CD14-positive monocyte (primary cell): ENCODE measurements around the gene MSANTD1. TPM values are rescaled to one million over a fixed set of nuclear protein-coding genes. Genes with fewer than 3 reads are reported as not detected.

Experiments
- DNase-seq, 3 donors: peaks; one replicate each; pipeline ENCODE4 v3.0.0-alpha.2; 2011 to 2022
- H2AFZ ChIP-seq: 2 replicates; pipeline ENCODE4 v1.6.0; 2012; ENCODE audit warnings: mild to moderate bottlenecking, low read depth, low read length, inconsistent platforms; ENCODE audit not compliant: insufficient read depth, poor library complexity, severe bottlenecking
- H3K27ac ChIP-seq, 2 donors: 1 replicate in 1 of 2; 2 replicates in 1 of 2; pipeline ENCODE4 v1.5.1; 2012 to 2013; ENCODE audit warnings: low read length in 2 of 2, control low read depth in 1 of 2, inconsistent platforms in 1 of 2, low read depth in 1 of 2, mild to moderate bottlenecking in 1 of 2
- H3K27me3 ChIP-seq, 2 donors: one replicate each; pipeline versions ENCODE4 v1.6.0 to v1.6.1; 2011 to 2013; ENCODE audit warnings: low read length in 2 of 2; ENCODE audit not compliant: control insufficient read depth in 2 of 2, insufficient read depth in 2 of 2
- H3K36me3 ChIP-seq, 2 donors: replicated peaks in 1 of 2; 1 replicate in 1 of 2; 2 replicates in 1 of 2; pipeline versions ENCODE4 v1.5.1 to v1.6.1; 2012 to 2013; ENCODE audit warnings: low read length in 2 of 2, control low read depth in 1 of 2, inconsistent platforms in 1 of 2, mild to moderate bottlenecking in 1 of 2; ENCODE audit not compliant: insufficient read depth in 2 of 2, control insufficient read depth in 1 of 2
- H3K4me1 ChIP-seq, 2 donors: 1 replicate in 1 of 2; 2 replicates in 1 of 2; pipeline versions ENCODE4 v1.5.1 to v1.6.1; 2012 to 2013; ENCODE audit warnings: low read length in 2 of 2, control low read depth in 1 of 2, inconsistent platforms in 1 of 2, mild to moderate bottlenecking in 1 of 2, moderate library complexity in 1 of 2; ENCODE audit not compliant: insufficient read depth in 2 of 2, control insufficient read depth in 1 of 2
- H3K4me2 ChIP-seq: replicated peaks from 2 replicates; pipeline ENCODE3; 2012; ENCODE audit warnings: low read length, moderate library complexity, mild to moderate bottlenecking; ENCODE audit not compliant: poor library complexity, severe bottlenecking; ENCODE audit errors: extremely low read depth
- H3K4me3 ChIP-seq, 3 experiments: fragments of 200-600 bp in 1 of 3; sonication (generic) in 1 of 3; replicated peaks in 1 of 3; 1 replicate in 2 of 3; 2 replicates in 1 of 3; pipeline ENCODE4 v1.5.1; 2011 to 2013; ENCODE audit warnings: low read length in 3 of 3, mild to moderate bottlenecking in 3 of 3, control low read depth in 2 of 3, low read depth in 2 of 3, inconsistent platforms in 1 of 3, moderate library complexity in 1 of 3
- H3K79me2 ChIP-seq: 2 replicates; pipeline ENCODE4 v1.6.0; 2012; ENCODE audit warnings: mild to moderate bottlenecking, control low read depth, inconsistent platforms, low read length, moderate library complexity; ENCODE audit not compliant: insufficient read depth
- H3K9ac ChIP-seq: 2 replicates; pipeline ENCODE4 v1.6.0; 2017; ENCODE audit warnings: low read length, mild to moderate bottlenecking; ENCODE audit not compliant: insufficient read depth, poor library complexity, severe bottlenecking
- H3K9me3 ChIP-seq, 2 donors: replicated peaks in 1 of 2; 1 replicate in 1 of 2; 2 replicates in 1 of 2; pipeline versions ENCODE4 v1.5.1 to v1.6.1; 2012 to 2013; ENCODE audit warnings: low read length in 2 of 2, control low read depth in 1 of 2; ENCODE audit not compliant: control insufficient read depth in 1 of 2, insufficient read depth in 1 of 2
- H4K20me1 ChIP-seq: 2 replicates; pipeline ENCODE4 v1.6.0; 2012; ENCODE audit warnings: mild to moderate bottlenecking, low read length, control low read depth, moderate library complexity; ENCODE audit not compliant: insufficient read depth
- H3K27ac Mint-ChIP-seq, 7 donors: one replicate each; pipeline ENCODE4 v1.8.0; 2020; ENCODE audit warnings: mild to moderate bottlenecking in 7 of 7, mixed read lengths in 7 of 7, moderate library complexity in 6 of 7, inconsistent platforms in 2 of 7
- H3K27me3 Mint-ChIP-seq, 3 donors: one replicate each; pipeline ENCODE4 v1.8.0; 2021 to 2022; ENCODE audit warnings: low read depth in 3 of 3, mild to moderate bottlenecking in 3 of 3, mixed read lengths in 3 of 3, moderate library complexity in 3 of 3, inconsistent platforms in 1 of 3
- H3K36me3 Mint-ChIP-seq, 2 donors: one replicate each; pipeline ENCODE4 v1.8.0; 2020; ENCODE audit warnings: mixed read lengths in 2 of 2, inconsistent platforms in 1 of 2, mild to moderate bottlenecking in 1 of 2
- H3K4me1 Mint-ChIP-seq: one replicate; pipeline ENCODE4 v1.8.0; 2020; ENCODE audit warnings: mild to moderate bottlenecking, mixed read lengths
- H3K4me3 Mint-ChIP-seq, 2 donors: one replicate each; pipeline ENCODE4 v1.8.0; 2020; ENCODE audit warnings: mild to moderate bottlenecking in 2 of 2, mixed read lengths in 2 of 2, moderate library complexity in 1 of 2
- H3K9me3 Mint-ChIP-seq, 7 donors: one replicate each; pipeline ENCODE4 v1.8.0; 2020 to 2022; ENCODE audit warnings: mixed read lengths in 7 of 7, mild to moderate bottlenecking in 6 of 7, moderate library complexity in 6 of 7, inconsistent platforms in 2 of 7
- CTCF ChIP-seq: fragments of 200-600 bp; IDR thresholded peaks from one replicate; pipeline ENCODE4 v1.8.0; 2022; ENCODE audit warnings: antibody characterized with exemption, mild to moderate bottlenecking
- WGBS: methylation state at CpG from one replicate; pipeline ENCODE4 v1.1.5; 2013; ENCODE audit warnings: missing lambda C conversion rate; ENCODE audit not compliant: insufficient coverage; 5-methylcytosine and 5-hydroxymethylcytosine counted together
- intact Hi-C, 2 donors: fragments of 100-400 bp; cut with micrococcal nuclease; formaldehyde crosslinking; loops; one replicate each; pipeline versions ENCODE4 v1.15.0 to v1.15.1; 2023
- polyA plus RNA-seq, 3 donors: library from polyadenylated mRNA; depleted of rRNA in 1 of 3; unstranded in 2 of 3; stranded (reverse) in 1 of 3; fragments of 300-500 nt in 2 of 3; fragments of >200 nt in 1 of 3; fragmentation: Illumina TruSeq in 2 of 3; gene quantifications; 1 replicate in 2 of 3; 2 replicates in 1 of 3; pipeline ENCODE4 v1.2.3, GENCODE V29; 2012 to 2021

MSANTD1 gene
- polyA plus RNA-seq, 3 donors = 0.52 TPM; not detected in 2

GRCh38 chr4:3280466-3280865 lies 31.5 kb downstream of the MSANTD1 start:
- Mint-ChIP-seq H3K27me3 (peaks cover 3 to 19% (median 11%) of the 10 kb centered on the region in 3 donors), H3K36me3 (peaks cover 3 to 5% of the 10 kb centered on the region in 2 donors), H3K27ac (no peak overlapping the region), H3K9me3 (peaks cover 2 to 17% (median 12%) of the 10 kb centered on the region in 7 donors), H3K4me1 (peaks cover 21% of the 10 kb centered on the region), H3K4me3 (no peak overlapping the region)
- H3K27ac ChIP-seq = no peak overlapping the region
- no peak for TF ChIP-seq CTCF
- peaks cover 15 to 22% of the 10 kb centered on the region in 2 donors for H3K4me1 ChIP-seq
- H4K20me1 ChIP-seq = no peaks in the 10 kb centered on the region
- H3K79me2 ChIP-seq = no peaks in the 10 kb centered on the region
- peaks cover 0 to 10% of the 10 kb centered on the region in 2 donors for H3K9me3 ChIP-seq
- H3K4me2 ChIP-seq = no peak overlapping the region
- 100% methylated on average over 2 of the region's 3 CpGs for WGBS
- DNase-seq = no peak
- no peak overlapping the region for H2AFZ ChIP-seq
- no peaks in the 10 kb centered on the region for H3K27me3 ChIP-seq
- no peak overlapping the region for H3K4me3 ChIP-seq
- intact Hi-C loops = loop anchor here in 1 of 2 donors (5.0 kb wide), 1 partner anchor 48 kb away; no protein-coding TSS in a partner anchor
- H3K9ac ChIP-seq = no peak overlapping the region
- H3K36me3 ChIP-seq = no peaks in the 10 kb centered on the region

- DNase-seq = no peak
- Histone ChIP-seq H3K4me2 (no peak overlapping the region), H3K79me2 (no peaks in the 10 kb centered on the region), H3K27me3 (no peaks in the 10 kb centered on the region), H3K27ac (no peak overlapping the region), H3K9me3 (peaks cover 0 to 10% of the 10 kb centered on the region in 2 donors), H3K36me3 (no peaks in the 10 kb centered on the region), H4K20me1 (no peaks in the 10 kb centered on the region), H3K9ac (no peak overlapping the region), H2AFZ (no peak overlapping the region), H3K4me3 (no peak overlapping the region), H3K4me1 (peaks cover 33 to 40% of the 10 kb centered on the region in 2 donors)
- Mint-ChIP-seq H3K27me3 (peaks cover 10 to 24% (median 19%) of the 10 kb centered on the region in 3 donors), H3K4me1 (peaks cover 37% of the 10 kb centered on the region), H3K9me3 (peaks cover 2 to 17% (median 10%) of the 10 kb centered on the region in 7 donors), H3K4me3 (no peak overlapping the region), H3K27ac (no peak overlapping the region), H3K36me3 (peaks cover 3 to 8% of the 10 kb centered on the region in 2 donors)
- no peak for TF ChIP-seq CTCF
- 96% methylated on average over 4 of the region's 6 CpGs for WGBS
- intact Hi-C loops = loop anchor here in 1 of 2 donors (5.0 kb wide), 1 partner anchor 51 kb away; no protein-coding TSS in a partner anchor
These were observed 34.5 kb downstream of the MSANTD1 start for GRCh38 chr4:3283483-3283882.
